Stimulated activated naive CD8-positive, alpha-beta T cell treated with anti-CD3 and anti-CD28 coated beads, Interleukin-15, Interleukin-2, amounts not matched to agents 100 ng/mL and 50 ng/mL, for 24 hours (primary cell): Measurements from ENCODE around the gene HOXD13.

ENCODE experiments used
- H3K27ac Mint-ChIP-seq: one replicate; pipeline ENCODE4 v1.8.0; 2021; ENCODE audit warnings: mild to moderate bottlenecking, mixed read lengths
- H3K27me3 Mint-ChIP-seq: one replicate; pipeline ENCODE4 v1.8.0; 2021; ENCODE audit warnings: mixed read lengths
- H3K36me3 Mint-ChIP-seq: one replicate; pipeline ENCODE4 v1.8.0; 2021; ENCODE audit warnings: low read depth, mixed read lengths
- H3K4me1 Mint-ChIP-seq: one replicate; pipeline ENCODE4 v1.8.0; 2021; ENCODE audit warnings: low read depth, mixed read lengths
- H3K4me3 Mint-ChIP-seq: one replicate; pipeline ENCODE4 v1.8.0; 2021; ENCODE audit warnings: mild to moderate bottlenecking, mixed read lengths
- H3K9me3 Mint-ChIP-seq: one replicate; pipeline ENCODE4 v1.8.0; 2021; ENCODE audit warnings: mixed read lengths

Gene HOXD13

GRCh38 chr2:176114930-176115625 is 22.6 kb downstream of the HOXD13 start:
- peaks cover 96% of the 10 kb centered on the region for H3K27me3 Mint-ChIP-seq
- no peak overlapping the region for H3K4me3 Mint-ChIP-seq
- H3K9me3 Mint-ChIP-seq = peaks cover 10% of the 10 kb centered on the region
- no peak overlapping the region for H3K27ac Mint-ChIP-seq
- H3K36me3 Mint-ChIP-seq = peaks cover 9% of the 10 kb centered on the region
- no peaks in the 10 kb centered on the region for H3K4me1 Mint-ChIP-seq

- peaks cover 10% of the 10 kb centered on the region for H3K9me3 Mint-ChIP-seq
- H3K4me1 Mint-ChIP-seq = no peaks in the 10 kb centered on the region
- no peak within 1 kb of the TSS for H3K4me3 Mint-ChIP-seq
- H3K27ac Mint-ChIP-seq = no peak within 1 kb of the TSS
- H3K27me3 Mint-ChIP-seq = peaks cover 98% of the 10 kb centered on the region
- peaks cover 9% of the 10 kb centered on the region for H3K36me3 Mint-ChIP-seq
Measured at GRCh38 chr2:176115883-176116813, 23.6 kb downstream of the HOXD13 start, which contains the start of gene HOXD10. HOXD10 (plus strand) TSS chr2:176116778; CDS start chr2:176116834, 56 bp downstream.

- Mint-ChIP-seq H3K27me3 (peaks cover 92% of the 10 kb centered on the region), H3K4me3 (no peak overlapping the region), H3K27ac (no peak overlapping the region), H3K9me3 (peaks cover 10% of the 10 kb centered on the region), H3K4me1 (no peaks in the 10 kb centered on the region), H3K36me3 (peaks cover 9% of the 10 kb centered on the region)
Measured at GRCh38 chr2:176117162-176117822, 24.8 kb downstream of the HOXD13 start.

GRCh38 chr2:176117823-176118371 is 25.4 kb downstream of the HOXD13 start:
- Mint-ChIP-seq H3K36me3 (peaks cover 9% of the 10 kb centered on the region), H3K4me1 (no peaks in the 10 kb centered on the region), H3K27me3 (peaks cover 86% of the 10 kb centered on the region), H3K9me3 (peaks cover 10% of the 10 kb centered on the region), H3K4me3 (no peak overlapping the region), H3K27ac (no peak overlapping the region)

- no peak overlapping the region for H3K27ac Mint-ChIP-seq
- H3K4me3 Mint-ChIP-seq = no peak overlapping the region
- H3K27me3 Mint-ChIP-seq = peaks cover 82% of the 10 kb centered on the region
- peaks cover 9% of the 10 kb centered on the region for H3K36me3 Mint-ChIP-seq
- H3K4me1 Mint-ChIP-seq = peaks cover 4% of the 10 kb centered on the region
- peaks cover 6% of the 10 kb centered on the region for H3K9me3 Mint-ChIP-seq
Measured at GRCh38 chr2:176118601-176119339, 26.2 kb downstream of the HOXD13 start.

- Mint-ChIP-seq H3K4me1 (peaks cover 6% of the 10 kb centered on the region), H3K36me3 (peaks cover 9% of the 10 kb centered on the region), H3K4me3 (no peak overlapping the region), H3K27me3 (peaks cover 80% of the 10 kb centered on the region), H3K9me3 (peaks cover 6% of the 10 kb centered on the region), H3K27ac (no peak overlapping the region)
Measured at GRCh38 chr2:176120364-176121189, 28.1 kb downstream of the HOXD13 start.

- Mint-ChIP-seq H3K27ac (peak overlapping the region; percentile 26), H3K4me1 (peaks cover 6% of the 10 kb centered on the region), H3K4me3 (no peak overlapping the region), H3K27me3 (peaks cover 81% of the 10 kb centered on the region), H3K36me3 (peaks cover 9% of the 10 kb centered on the region), H3K9me3 (peaks cover 6% of the 10 kb centered on the region)
Measured at GRCh38 chr2:176121190-176122051, 28.9 kb downstream of the HOXD13 start.

GRCh38 chr2:176122052-176122682 is 29.6 kb downstream of the HOXD13 start:
- Mint-ChIP-seq H3K27ac (no peak overlapping the region), H3K36me3 (peaks cover 4% of the 10 kb centered on the region), H3K4me3 (peak overlapping the region; percentile 60)

GRCh38 chr2:176122683-176123410 is 30.3 kb downstream of the HOXD13 start, which contains the start of gene HOXD9:
HOXD9 (plus strand) TSS chr2:176122719; CDS start chr2:176122769, 50 bp downstream.
- Mint-ChIP-seq H3K9me3 (peaks cover 3% of the 10 kb centered on the region), H3K27ac (peak within 1 kb of the TSS; percentile 45), H3K4me1 (peaks cover 8% of the 10 kb centered on the region), H3K4me3 (peak within 1 kb of the TSS; percentile 60), H3K27me3 (peaks cover 83% of the 10 kb centered on the region), H3K36me3 (peaks cover 4% of the 10 kb centered on the region)

More at GRCh38 chr2:176122052-176122682, 29.6 kb downstream of the HOXD13 start:
- Mint-ChIP-seq H3K4me1 (peaks cover 6% of the 10 kb centered on the region), H3K27me3 (peaks cover 81% of the 10 kb centered on the region), H3K9me3 (peaks cover 3% of the 10 kb centered on the region)

GRCh38 chr2:176123411-176124109 is 31.0 kb downstream of the HOXD13 start:
- H3K9me3 Mint-ChIP-seq = peaks cover 3% of the 10 kb centered on the region
- H3K4me3 Mint-ChIP-seq = peak overlapping the region; percentile 23
- H3K36me3 Mint-ChIP-seq = peaks cover 4% of the 10 kb centered on the region
- H3K27me3 Mint-ChIP-seq = peaks cover 83% of the 10 kb centered on the region
- H3K4me1 Mint-ChIP-seq = peaks cover 15% of the 10 kb centered on the region
- peak overlapping the region; percentile 45 for H3K27ac Mint-ChIP-seq
